Body of pancreas (tissue), 4 donors: ENCODE data around the gene IL10. TPM values are rescaled to one million over a fixed set of nuclear protein-coding genes. Genes with fewer than 3 reads are reported as not detected.

Source experiments
- ATAC-seq: fragments of 150-250 bp; one replicate; pipeline ENCODE4 v1.9.1; 2016
- DNase-seq, 4 donors: peaks; one replicate each; pipeline ENCODE4 v3.0.0-alpha.2; 2019
- H3K27ac ChIP-seq, 4 donors: fragments of 200-600 bp; sonication (generic); 1 replicate in 3 of 4; 2 replicates in 1 of 4; pipeline versions ENCODE4 v1.5.1 to v1.6.1; 2016 to 2019; ENCODE audit warnings: mild to moderate bottlenecking in 1 of 4, mixed read lengths in 1 of 4, moderate library complexity in 1 of 4
- H3K27me3 ChIP-seq, 2 donors: fragments of 200-600 bp; sonication (generic); one replicate each; pipeline ENCODE4 v1.6.0; 2016; ENCODE audit warnings: mild to moderate bottlenecking in 1 of 2
- H3K36me3 ChIP-seq, 2 donors: fragments of 200-600 bp; sonication (generic); replicated peaks in 1 of 2; 2 replicates each; pipeline ENCODE4 v1.5.1; 2016; ENCODE audit warnings: low read depth in 2 of 2; ENCODE audit not compliant: insufficient read depth in 1 of 2
- H3K4me1 ChIP-seq: fragments of 200-600 bp; sonication (generic); one replicate; pipeline ENCODE4 v1.6.0; 2016
- H3K4me3 ChIP-seq, 2 donors: fragments of 200-600 bp; sonication (generic); 1 replicate in 1 of 2; 2 replicates in 1 of 2; pipeline ENCODE4 v1.5.1; 2016 to 2019
- H3K9me3 ChIP-seq, 3 donors: fragments of 200-600 bp; sonication (generic); 1 replicate in 2 of 3; 2 replicates in 1 of 3; pipeline ENCODE4 v1.5.1; 2016
- POLR2A ChIP-seq, 3 donors: fragments of 450-650 bp; IDR thresholded peaks; one replicate each; pipeline ENCODE4 v1.6.1; 2016; ENCODE audit warnings: antibody characterized with exemption in 3 of 3, mild to moderate bottlenecking in 2 of 3
- WGBS, 2 donors: methylation state at CpG; one replicate each; pipeline ENCODE4 v1.1.5; 2017; 5-methylcytosine and 5-hydroxymethylcytosine counted together
- intact Hi-C: fragments of 100-400 bp; cut with DNase I; formaldehyde crosslinking; loops from one replicate; pipeline ENCODE4 v1.15.1; 2023
- total RNA-seq, 2 donors: library from RNA; depleted of rRNA; stranded (reverse); fragments of >200 nt; gene quantifications; one replicate each; pipeline ENCODE4 v1.1.0, GENCODE V29; 2016
- TF ChIP-seq, protein P1 (sequence below), 7 experiments: fragments of 450-650 bp in 4 of 7; fragments of 200-600 bp in 3 of 7; sonication (generic) in 3 of 7; IDR thresholded peaks; one replicate each; pipeline ENCODE4 v1.5.1; 2016 to 2019; ENCODE audit warnings: antibody characterized with exemption in 7 of 7

Gene IL10
- total RNA-seq, 2 donors from 2014 or later, result 1.0 TPM; not detected in 1

DNA sequence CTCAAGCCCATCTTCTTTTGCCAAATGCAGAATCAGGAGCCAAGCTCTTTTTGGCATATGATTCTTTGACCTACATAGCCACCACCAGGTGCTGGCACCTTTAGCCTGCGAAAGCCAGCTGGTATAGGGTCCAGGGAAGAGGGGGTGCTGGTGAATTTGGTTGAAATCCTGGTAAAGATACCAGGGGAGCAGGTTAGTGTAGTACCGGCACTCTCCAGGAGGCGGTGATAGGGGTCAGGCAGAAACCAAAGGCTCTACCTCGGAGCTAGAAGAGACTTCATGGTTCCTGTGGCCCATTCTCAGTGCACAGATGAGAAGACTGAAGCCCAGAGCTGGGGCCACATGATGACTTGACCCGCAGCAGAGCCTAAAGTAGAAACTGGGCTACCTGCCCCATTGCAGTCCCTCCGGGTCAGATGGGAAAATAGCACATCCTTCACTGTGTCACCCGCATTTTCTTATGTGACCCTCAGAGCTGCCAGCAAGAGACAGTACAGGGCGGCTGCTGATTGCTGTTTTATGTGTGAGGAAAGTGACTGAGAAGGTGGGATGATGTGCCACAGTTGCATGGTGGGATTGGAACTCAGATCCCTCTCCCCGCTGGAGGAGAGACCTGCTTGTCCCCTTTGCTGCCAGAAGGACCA lies 37.7 kb downstream of the IL10 start:
- Histone ChIP-seq H3K36me3 (peaks cover 6 to 25% of the 10 kb centered on the region in 2 donors), H3K27ac (no peak overlapping the region), H3K4me1 (peaks cover 24% of the 10 kb centered on the region), H3K9me3 (no peaks in the 10 kb centered on the region), H3K27me3 (no peaks in the 10 kb centered on the region), H3K4me3 (no peak overlapping the region)
- DNase-seq, result peak; percentile 42 to 69 (median 60)
- WGBS, 2 donors, result 41 to 65% methylated on average over 5 to 9 of the region's 9 CpGs
- intact Hi-C loops, result loop anchor here (5.0 kb wide), 1 partner anchor 168 kb away; no protein-coding TSS in a partner anchor
- TF ChIP-seq, protein P1, sequence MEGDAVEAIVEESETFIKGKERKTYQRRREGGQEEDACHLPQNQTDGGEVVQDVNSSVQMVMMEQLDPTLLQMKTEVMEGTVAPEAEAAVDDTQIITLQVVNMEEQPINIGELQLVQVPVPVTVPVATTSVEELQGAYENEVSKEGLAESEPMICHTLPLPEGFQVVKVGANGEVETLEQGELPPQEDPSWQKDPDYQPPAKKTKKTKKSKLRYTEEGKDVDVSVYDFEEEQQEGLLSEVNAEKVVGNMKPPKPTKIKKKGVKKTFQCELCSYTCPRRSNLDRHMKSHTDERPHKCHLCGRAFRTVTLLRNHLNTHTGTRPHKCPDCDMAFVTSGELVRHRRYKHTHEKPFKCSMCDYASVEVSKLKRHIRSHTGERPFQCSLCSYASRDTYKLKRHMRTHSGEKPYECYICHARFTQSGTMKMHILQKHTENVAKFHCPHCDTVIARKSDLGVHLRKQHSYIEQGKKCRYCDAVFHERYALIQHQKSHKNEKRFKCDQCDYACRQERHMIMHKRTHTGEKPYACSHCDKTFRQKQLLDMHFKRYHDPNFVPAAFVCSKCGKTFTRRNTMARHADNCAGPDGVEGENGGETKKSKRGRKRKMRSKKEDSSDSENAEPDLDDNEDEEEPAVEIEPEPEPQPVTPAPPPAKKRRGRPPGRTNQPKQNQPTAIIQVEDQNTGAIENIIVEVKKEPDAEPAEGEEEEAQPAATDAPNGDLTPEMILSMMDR (IDR thresholded peaks at IDR 0.05), result peak; percentile 44 to 75 (median 53)
- TF ChIP-seq POLR2A (IDR thresholded peaks at IDR 0.05), result no peak
- peak; percentile 55 for ATAC-seq

DNA sequence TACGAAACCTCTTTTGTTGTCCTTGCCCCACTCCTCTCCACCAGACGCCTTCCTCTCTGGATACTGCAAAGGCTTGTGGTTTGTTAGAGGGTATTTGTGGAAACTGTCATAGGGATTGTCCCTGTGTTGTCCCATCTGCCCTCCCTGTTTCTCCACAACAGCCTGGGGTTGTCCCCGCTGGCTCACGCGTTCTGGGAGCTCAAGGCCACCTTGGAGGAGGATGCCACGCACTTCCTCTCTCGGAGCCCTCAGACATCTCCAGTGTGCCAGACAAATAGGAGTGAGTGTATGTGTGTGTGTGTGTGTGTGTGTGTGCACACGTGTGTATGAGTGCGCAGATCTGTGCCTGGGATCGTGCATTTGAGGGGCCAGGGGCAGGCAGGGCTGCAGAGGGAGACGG lies 39.3 kb downstream of the IL10 start:
- peaks cover 6 to 29% of the 10 kb centered on the region in 2 donors for H3K36me3 ChIP-seq
- H3K4me1 ChIP-seq, result peaks cover 18% of the 10 kb centered on the region
- TF ChIP-seq, protein P1 (IDR thresholded peaks at IDR 0.05), result no peak
- TF ChIP-seq POLR2A (IDR thresholded peaks at IDR 0.05), result no peak
- WGBS, 2 donors, result 80 to 84% methylated on average over 11 of the region's 11 CpGs
- DNase-seq, result no peak
- no peaks in the 10 kb centered on the region for H3K27me3 ChIP-seq
- H3K9me3 ChIP-seq, result no peaks in the 10 kb centered on the region
- ATAC-seq, result no peak
- no peak overlapping the region for H3K27ac ChIP-seq
- intact Hi-C loops, result loop anchor here (5.0 kb wide), 1 partner anchor 169 kb away; no protein-coding TSS in a partner anchor
- no peak overlapping the region for H3K4me3 ChIP-seq

DNA sequence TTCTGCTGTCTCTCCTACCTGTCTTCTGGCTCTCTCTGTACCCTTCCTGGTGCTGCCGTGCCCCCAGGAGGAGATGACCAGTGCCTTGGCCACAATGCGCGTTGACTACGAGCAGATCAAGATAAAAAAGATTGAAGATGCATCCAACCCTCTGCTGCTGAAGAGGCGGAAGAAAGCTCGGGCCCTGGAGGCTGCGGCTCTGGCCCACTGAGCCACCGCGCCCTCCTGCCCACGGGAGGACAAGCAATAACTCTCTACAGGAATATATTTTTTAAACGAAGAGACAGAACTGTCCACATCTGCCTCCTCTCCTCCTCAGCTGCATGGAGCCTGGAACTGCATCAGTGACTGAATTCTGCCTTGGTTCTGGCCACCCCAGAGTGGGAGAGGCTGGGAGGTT lies 39.8 kb downstream of the IL10 start:
- 90 to 93% methylated on average over 11 of the region's 11 CpGs for WGBS, 2 donors
- TF ChIP-seq, protein P1 (IDR thresholded peaks at IDR 0.05), result no peak
- no peak for TF ChIP-seq POLR2A (IDR thresholded peaks at IDR 0.05)
- Histone ChIP-seq H3K27ac (no peak overlapping the region), H3K4me3 (no peak overlapping the region), H3K4me1 (peaks cover 16% of the 10 kb centered on the region), H3K27me3 (no peaks in the 10 kb centered on the region), H3K9me3 (no peaks in the 10 kb centered on the region), H3K36me3 (peaks cover 6 to 29% of the 10 kb centered on the region in 2 donors)
- intact Hi-C loops, result loop anchor here (5.0 kb wide), 1 partner anchor 170 kb away; no protein-coding TSS in a partner anchor
- DNase-seq, result no peak
- no peak for ATAC-seq

DNA sequence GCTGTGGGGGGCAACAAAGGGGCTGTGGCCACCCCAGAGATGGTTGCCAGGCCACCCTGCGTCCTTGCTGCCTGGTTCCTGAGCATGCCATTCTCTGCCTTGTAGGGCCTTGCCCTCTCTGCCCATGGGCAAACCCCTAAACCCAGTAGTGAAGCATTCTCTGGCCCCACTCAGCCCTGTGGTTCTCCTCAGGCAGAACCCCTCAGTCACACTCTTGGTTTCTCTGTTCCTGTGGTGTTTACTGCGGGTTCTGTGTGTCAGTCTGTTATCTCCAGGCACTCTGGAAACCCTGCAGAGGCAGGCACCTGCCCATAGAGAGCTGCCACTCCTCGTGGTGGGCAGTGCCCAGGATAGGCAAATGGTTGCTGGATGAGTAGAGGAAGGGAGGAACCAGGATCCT lies 42.8 kb downstream of the IL10 start:
- Histone ChIP-seq H3K4me3 (no peak overlapping the region), H3K4me1 (peaks cover 34% of the 10 kb centered on the region), H3K36me3 (peaks cover 6 to 29% of the 10 kb centered on the region in 2 donors), H3K27ac (no peak overlapping the region), H3K27me3 (no peaks in the 10 kb centered on the region), H3K9me3 (no peaks in the 10 kb centered on the region)
- intact Hi-C loops, result no loop called here
- 89 to 90% methylated on average over 3 of the region's 3 CpGs for WGBS, 2 donors
- ATAC-seq, result no peak
- no peak for TF ChIP-seq POLR2A (IDR thresholded peaks at IDR 0.05)
- TF ChIP-seq, protein P1 (IDR thresholded peaks at IDR 0.05), result no peak
- no peak for DNase-seq

DNA sequence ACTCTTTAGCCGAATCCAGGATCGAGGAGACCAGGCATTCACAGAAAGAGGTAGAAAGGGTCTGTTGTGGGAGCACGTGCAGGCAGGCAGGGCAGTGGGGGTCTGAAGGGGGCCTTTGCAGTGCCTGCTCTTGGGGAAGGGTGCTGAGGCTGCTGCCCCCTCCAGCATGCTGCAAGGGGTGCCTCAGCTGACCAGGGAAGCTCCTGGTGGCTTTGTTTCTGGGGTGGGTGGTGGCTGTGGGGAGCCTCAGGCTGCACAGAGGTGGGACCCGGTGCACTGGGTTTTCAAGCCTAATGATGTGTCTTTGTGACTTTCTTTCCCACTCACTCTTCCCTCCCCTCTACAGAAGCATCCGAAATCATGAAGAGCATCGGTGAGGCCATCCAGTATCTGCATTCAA lies 43.2 kb downstream of the IL10 start:
- peaks cover 38% of the 10 kb centered on the region for H3K4me1 ChIP-seq
- no peaks in the 10 kb centered on the region for H3K27me3 ChIP-seq
- H3K36me3 ChIP-seq, result peaks cover 6 to 29% of the 10 kb centered on the region in 2 donors
- no peaks in the 10 kb centered on the region for H3K9me3 ChIP-seq
- H3K27ac ChIP-seq, result no peak overlapping the region
- DNase-seq (no peak), ATAC-seq (no peak)
- 94 to 99% methylated on average over 6 of the region's 6 CpGs for WGBS, 2 donors
- H3K4me3 ChIP-seq, result no peak overlapping the region
- intact Hi-C loops, result no loop called here
- TF ChIP-seq, protein P1 (IDR thresholded peaks at IDR 0.05), result no peak
